ENCODE results near the gene TCN2. TPM values are rescaled to one million over a fixed set of nuclear protein-coding genes. Genes with fewer than 3 reads are reported as not detected.
"Not testable (repeated sequence)": the region's sequence is repeated elsewhere in the genome, so short reads cannot be mapped to it uniquely, and the experiment has no call there.

Gene TCN2
- total RNA-seq, 1 donor from 2014 or later: 2.7 TPM

- no peak overlapping the region for H3K27ac ChIP-seq (ENCODE audit: low read depth, low read length)
- H3K4me1 Mint-ChIP-seq (ENCODE audit: low read depth, unreplicated experiment): peaks cover 3% of the 10 kb centered on the region
- H3K27me3 ChIP-seq (ENCODE audit: insufficient read depth, low read length): no peaks in the 10 kb centered on the region
- H3K9me3 Mint-ChIP-seq (ENCODE audit: unreplicated experiment): no peaks in the 10 kb centered on the region
- H3K4me1 ChIP-seq (ENCODE audit: insufficient read depth, low read length): no peaks in the 10 kb centered on the region
- H3K9ac ChIP-seq (ENCODE audit: low read length): no peak overlapping the region
- no peak overlapping the region for H3K4me3 ChIP-seq (ENCODE audit: insufficient read depth, low read depth, low read length)
- no peak for TF ChIP-seq CTCF (IDR thresholded peaks at IDR 0.05; ENCODE audit: insufficient read depth, low read depth, low read length)
- no peak for TF ChIP-seq EZH2 (IDR thresholded peaks at IDR 0.05; ENCODE audit: insufficient read depth, low read length)
- DNase-seq (ENCODE audit: low read depth) (no peak), FAIRE-seq (no peak)
- H4K20me1 ChIP-seq (ENCODE audit: insufficient read depth, low read length): no peaks in the 10 kb centered on the region
- no peaks in the 10 kb centered on the region for H3K9me3 ChIP-seq (ENCODE audit: insufficient read depth, low read depth, low read length)
- H3K36me3 Mint-ChIP-seq (ENCODE audit: low read depth, unreplicated experiment): no peaks in the 10 kb centered on the region
- peaks cover 2% of the 10 kb centered on the region for H3K27me3 Mint-ChIP-seq (ENCODE audit: low read depth, unreplicated experiment)
- no peak overlapping the region for H3K4me3 Mint-ChIP-seq (ENCODE audit: unreplicated experiment)
- no peak overlapping the region for H3K4me2 ChIP-seq (ENCODE audit: low read length)
- no peaks in the 10 kb centered on the region for H3K36me3 ChIP-seq (ENCODE audit: insufficient read depth, low read length)
- no peak overlapping the region for H2AFZ ChIP-seq (ENCODE audit: low read depth, low read length)
- H3K79me2 ChIP-seq (ENCODE audit: insufficient read depth, low read length): no peaks in the 10 kb centered on the region
- H3K27ac Mint-ChIP-seq (ENCODE audit: unreplicated experiment): no peak overlapping the region
Measured at GRCh38 chr22:30626413-30626812, 19.4 kb downstream of the TCN2 start.

- Histone ChIP-seq H3K27me3 (ENCODE audit: insufficient read depth, low read length) (no peaks in the 10 kb centered on the region), H3K4me1 (ENCODE audit: insufficient read depth, low read length) (no peaks in the 10 kb centered on the region), H3K36me3 (ENCODE audit: insufficient read depth, low read length) (no peaks in the 10 kb centered on the region), H4K20me1 (ENCODE audit: insufficient read depth, low read length) (no peaks in the 10 kb centered on the region), H3K9me3 (ENCODE audit: insufficient read depth, low read depth, low read length) (no peaks in the 10 kb centered on the region), H2AFZ (ENCODE audit: low read depth, low read length) (no peak overlapping the region), H3K4me2 (ENCODE audit: low read length) (no peak overlapping the region), H3K27ac (ENCODE audit: low read depth, low read length) (no peak overlapping the region), H3K9ac (ENCODE audit: low read length) (no peak overlapping the region), H3K4me3 (ENCODE audit: insufficient read depth, low read depth, low read length) (no peak overlapping the region), H3K79me2 (ENCODE audit: insufficient read depth, low read length) (no peaks in the 10 kb centered on the region)
- H3K4me3 Mint-ChIP-seq (ENCODE audit: unreplicated experiment): no peak overlapping the region
- DNase-seq (ENCODE audit: low read depth): no peak
- no peaks in the 10 kb centered on the region for H3K36me3 Mint-ChIP-seq (ENCODE audit: low read depth, unreplicated experiment)
- peaks cover 3% of the 10 kb centered on the region for H3K4me1 Mint-ChIP-seq (ENCODE audit: low read depth, unreplicated experiment)
- FAIRE-seq: no peak
- peaks cover 2% of the 10 kb centered on the region for H3K27me3 Mint-ChIP-seq (ENCODE audit: low read depth, unreplicated experiment)
- no peak overlapping the region for H3K27ac Mint-ChIP-seq (ENCODE audit: unreplicated experiment)
- H3K9me3 Mint-ChIP-seq (ENCODE audit: unreplicated experiment): no peaks in the 10 kb centered on the region
- TF ChIP-seq CTCF (IDR thresholded peaks at IDR 0.05; ENCODE audit: insufficient read depth, low read depth, low read length) (no peak), EZH2 (IDR thresholded peaks at IDR 0.05; ENCODE audit: insufficient read depth, low read length) (no peak)
Measured at GRCh38 chr22:30627471-30627870, 20.5 kb downstream of the TCN2 start.

GRCh38 chr22:30628491-30628890, 21.5 kb downstream of the TCN2 start:
- Mint-ChIP-seq H3K9me3 (ENCODE audit: unreplicated experiment) (no peaks in the 10 kb centered on the region), H3K4me1 (ENCODE audit: low read depth, unreplicated experiment) (peaks cover 3% of the 10 kb centered on the region), H3K27ac (ENCODE audit: unreplicated experiment) (no peak overlapping the region), H3K4me3 (ENCODE audit: unreplicated experiment) (no peak overlapping the region), H3K36me3 (ENCODE audit: low read depth, unreplicated experiment) (no peaks in the 10 kb centered on the region), H3K27me3 (ENCODE audit: low read depth, unreplicated experiment) (peaks cover 2% of the 10 kb centered on the region)
- no peaks in the 10 kb centered on the region for H3K36me3 ChIP-seq (ENCODE audit: insufficient read depth, low read length)
- H3K4me1 ChIP-seq (ENCODE audit: insufficient read depth, low read length): no peaks in the 10 kb centered on the region
- H2AFZ ChIP-seq (ENCODE audit: low read depth, low read length): no peak overlapping the region
- no peak overlapping the region for H3K4me2 ChIP-seq (ENCODE audit: low read length)
- no peak overlapping the region for H3K4me3 ChIP-seq (ENCODE audit: insufficient read depth, low read depth, low read length)
- no peak overlapping the region for H3K27ac ChIP-seq (ENCODE audit: low read depth, low read length)
- TF ChIP-seq CTCF (IDR thresholded peaks at IDR 0.05; ENCODE audit: insufficient read depth, low read depth, low read length): no peak
- TF ChIP-seq EZH2 (IDR thresholded peaks at IDR 0.05; ENCODE audit: insufficient read depth, low read length): no peak
- H4K20me1 ChIP-seq (ENCODE audit: insufficient read depth, low read length): no peaks in the 10 kb centered on the region
- no peaks in the 10 kb centered on the region for H3K9me3 ChIP-seq (ENCODE audit: insufficient read depth, low read depth, low read length)
- FAIRE-seq: no peak
- H3K9ac ChIP-seq (ENCODE audit: low read length): no peak overlapping the region
- no peaks in the 10 kb centered on the region for H3K79me2 ChIP-seq (ENCODE audit: insufficient read depth, low read length)
- no peaks in the 10 kb centered on the region for H3K27me3 ChIP-seq (ENCODE audit: insufficient read depth, low read length)
- DNase-seq (ENCODE audit: low read depth): no peak

GRCh38 chr22:30631469-30631868, 24.5 kb downstream of the TCN2 start:
- not testable (repeated sequence) for H3K27ac ChIP-seq (ENCODE audit: low read depth, low read length); H3K9me3 Mint-ChIP-seq (ENCODE audit: unreplicated experiment); H3K36me3 Mint-ChIP-seq (ENCODE audit: low read depth, unreplicated experiment); DNase-seq (ENCODE audit: low read depth); H3K4me3 ChIP-seq (ENCODE audit: insufficient read depth, low read depth, low read length); H3K9me3 ChIP-seq (ENCODE audit: insufficient read depth, low read depth, low read length); H4K20me1 ChIP-seq (ENCODE audit: insufficient read depth, low read length); H3K9ac ChIP-seq (ENCODE audit: low read length); H3K36me3 ChIP-seq (ENCODE audit: insufficient read depth, low read length); FAIRE-seq; H3K4me2 ChIP-seq (ENCODE audit: low read length); H3K4me3 Mint-ChIP-seq (ENCODE audit: unreplicated experiment); H3K79me2 ChIP-seq (ENCODE audit: insufficient read depth, low read length); H2AFZ ChIP-seq (ENCODE audit: low read depth, low read length); H3K27me3 Mint-ChIP-seq (ENCODE audit: low read depth, unreplicated experiment); H3K4me1 Mint-ChIP-seq (ENCODE audit: low read depth, unreplicated experiment); H3K27me3 ChIP-seq (ENCODE audit: insufficient read depth, low read length); H3K27ac Mint-ChIP-seq (ENCODE audit: unreplicated experiment)
- H3K4me1 ChIP-seq (ENCODE audit: insufficient read depth, low read length): peaks cover 13% of the 10 kb centered on the region
